ENCODE data around the gene CSKMT. TPM values are rescaled to one million over a fixed set of nuclear protein-coding genes. Genes with fewer than 3 reads are reported as not detected.
A peak's percentile ranks its signal among the peaks of the same experiment; 100 is the strongest.

CSKMT gene
- total RNA-seq, 1 experiment from 2014 or later = 49.2 TPM

- Mint-ChIP-seq H3K9me3 (0 out of 5 replicates have a peak, but pooled peaks cover 0 to 2% of the 10 kb centered on the region in 2 experiments), H3K4me3 (peak overlapping the region; percentile 85 to 92), H3K4me1 (peaks cover 17 to 29% of the 10 kb centered on the region in 2 experiments), H3K27me3 (ENCODE audit: low read depth) (no peaks in the 10 kb centered on the region), H3K36me3 (ENCODE audit: insufficient read depth in 1 of 3, low read depth in 3 of 3) (peaks cover 17 to 49% (median 44%) of the 10 kb centered on the region in 3 experiments; a peak in 6 of 7 replicates), H3K27ac (peak overlapping the region in 1 of 3 experiments; percentile 73; a peak in 1 of 7 replicates)
- no peak for DNase-seq
- no peaks in the 10 kb centered on the region for H4K20me1 ChIP-seq (ENCODE audit: control insufficient read depth, insufficient read depth, insufficient read length)
- H3K4ac ChIP-seq (ENCODE audit: low read depth, low read length) = no peak overlapping the region
- H3T11ph ChIP-seq (ENCODE audit: low read length) = no peak overlapping the region
- H2AK5ac ChIP-seq (ENCODE audit: insufficient read length, low read length) = no peak overlapping the region
- H2BK5ac ChIP-seq (ENCODE audit: insufficient read length, low read length) = no peak overlapping the region
- H3K4me1 ChIP-seq (ENCODE audit: insufficient read depth, low read length) = no peaks in the 10 kb centered on the region
- no peak overlapping the region for H2BK120ac ChIP-seq (ENCODE audit: low read depth, low read length, poor library complexity, severe bottlenecking)
- H3K23me2 ChIP-seq (ENCODE audit: insufficient read length, low read depth, low read length, poor library complexity, severe bottlenecking) = peaks cover 8% of the 10 kb centered on the region
- no peak overlapping the region for H4K91ac ChIP-seq (ENCODE audit: insufficient read length, low read depth, low read length)
- H4K8ac ChIP-seq (replicated peaks; ENCODE audit: insufficient read length, low read depth, low read length) = no peak overlapping the region
- H3K27me3 ChIP-seq (ENCODE audit: insufficient read depth, low read length) = no peaks in the 10 kb centered on the region
- H3K56ac ChIP-seq (ENCODE audit: insufficient read length, low read depth, low read length) = no peak overlapping the region
- H2AFZ ChIP-seq (ENCODE audit: low read length) = no peak overlapping the region
- H2BK12ac ChIP-seq (ENCODE audit: insufficient read length, low read depth, low read length) = no peak overlapping the region
- H3K9ac ChIP-seq (ENCODE audit: extremely low read depth, insufficient read length, low read length) = no peak overlapping the region
- no peak overlapping the region for H3K23ac ChIP-seq (ENCODE audit: insufficient read length, low read depth, low read length)
- no peak for TF ChIP-seq CTCF (conservative IDR thresholded peaks at IDR 0.05)
- no peak overlapping the region for H2BK15ac ChIP-seq (ENCODE audit: low read depth, low read length)
- no peak overlapping the region for H3K18ac ChIP-seq (ENCODE audit: insufficient read length, low read depth, low read length)
- no peaks in the 10 kb centered on the region for H3K79me2 ChIP-seq (ENCODE audit: insufficient read depth, low read length)
- no peak overlapping the region for H3K14ac ChIP-seq (ENCODE audit: insufficient read depth, low read length)
- H2BK20ac ChIP-seq (ENCODE audit: low read depth, low read length, poor library complexity, severe bottlenecking) = no peak overlapping the region
- H4K5ac ChIP-seq (ENCODE audit: insufficient read length, low read depth, low read length) = no peak overlapping the region
- WGBS (ENCODE audit: extremely low coverage, insufficient read length, low lambda C conversion rate) = no CpG with 5 or more reads among the region's 6 CpGs
- no peak overlapping the region for H3K4me2 ChIP-seq (ENCODE audit: insufficient read depth, insufficient read length, low read length)
- H3K9me3 ChIP-seq (ENCODE audit: control insufficient read depth, low read depth, low read length) = no peaks in the 10 kb centered on the region
- no peaks in the 10 kb centered on the region for H3K79me1 ChIP-seq (ENCODE audit: insufficient read depth, low read depth, low read length, poor library complexity, severe bottlenecking)
- no peak overlapping the region for H3K27ac ChIP-seq (ENCODE audit: insufficient read length, low read depth, low read length)
Measured at GRCh38 chr11:62677156-62677555, 12.0 kb downstream of the CSKMT start.
